ENCODE results near the gene AKT3. TPM values are rescaled to one million over a fixed set of nuclear protein-coding genes. Genes with fewer than 3 reads are reported as not detected.

Gene AKT3
- total and polyA plus RNA-seq, 2 donors (not counting 1 experiment from before 2014, with no cell fraction given) = 37.8 to 42.0 TPM

DNA sequence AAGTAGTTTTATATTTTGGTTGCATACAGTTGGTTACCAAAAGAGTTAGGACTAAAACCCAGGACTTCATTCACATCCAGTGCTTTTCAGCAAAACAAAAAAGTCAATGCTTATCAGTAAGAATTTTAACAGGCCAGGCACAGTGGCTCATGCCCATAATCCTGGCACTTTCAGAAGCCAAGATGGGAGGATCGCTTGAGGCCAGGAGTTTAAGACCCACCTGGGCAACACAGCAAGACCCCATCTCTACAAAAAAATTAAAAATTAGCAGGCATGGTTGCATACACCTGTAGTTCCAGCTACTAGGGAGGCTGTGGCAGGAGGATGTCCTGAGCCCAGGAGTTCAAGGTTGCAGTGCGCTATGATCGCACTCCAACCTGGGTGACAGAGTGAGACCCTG lies 47.3 kb downstream of the AKT3 start:
- no peaks in the 10 kb centered on the region for H3K9me3 ChIP-seq (ENCODE audit: control insufficient read depth, insufficient read depth, low read depth, low read length)
- no peak overlapping the region for H3K27ac ChIP-seq (ENCODE audit: insufficient read depth, low read length)
- peaks cover 8% of the 10 kb centered on the region for H3K4me1 ChIP-seq (ENCODE audit: control insufficient read depth, extremely low read depth, insufficient read depth, low read length)
- TF ChIP-seq, protein P1, sequence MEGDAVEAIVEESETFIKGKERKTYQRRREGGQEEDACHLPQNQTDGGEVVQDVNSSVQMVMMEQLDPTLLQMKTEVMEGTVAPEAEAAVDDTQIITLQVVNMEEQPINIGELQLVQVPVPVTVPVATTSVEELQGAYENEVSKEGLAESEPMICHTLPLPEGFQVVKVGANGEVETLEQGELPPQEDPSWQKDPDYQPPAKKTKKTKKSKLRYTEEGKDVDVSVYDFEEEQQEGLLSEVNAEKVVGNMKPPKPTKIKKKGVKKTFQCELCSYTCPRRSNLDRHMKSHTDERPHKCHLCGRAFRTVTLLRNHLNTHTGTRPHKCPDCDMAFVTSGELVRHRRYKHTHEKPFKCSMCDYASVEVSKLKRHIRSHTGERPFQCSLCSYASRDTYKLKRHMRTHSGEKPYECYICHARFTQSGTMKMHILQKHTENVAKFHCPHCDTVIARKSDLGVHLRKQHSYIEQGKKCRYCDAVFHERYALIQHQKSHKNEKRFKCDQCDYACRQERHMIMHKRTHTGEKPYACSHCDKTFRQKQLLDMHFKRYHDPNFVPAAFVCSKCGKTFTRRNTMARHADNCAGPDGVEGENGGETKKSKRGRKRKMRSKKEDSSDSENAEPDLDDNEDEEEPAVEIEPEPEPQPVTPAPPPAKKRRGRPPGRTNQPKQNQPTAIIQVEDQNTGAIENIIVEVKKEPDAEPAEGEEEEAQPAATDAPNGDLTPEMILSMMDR (conservative IDR thresholded peaks at IDR 0.05 in 1 of 2, IDR thresholded peaks at IDR 0.05 in 1 of 2; ENCODE audit: low read depth in 1 of 2, low read length in 2 of 2) = no peak
- TF ChIP-seq EZH2 (IDR thresholded peaks at IDR 0.05; ENCODE audit: low read length, missing control alignments) = no peak
- H3K4me3 ChIP-seq (replicated peaks in 1 of 4; ENCODE audit: control extremely low read depth in 1 of 4, insufficient read depth in 1 of 4, low read depth in 3 of 4, low read length in 4 of 4) = no peak overlapping the region
- H3K9ac ChIP-seq (ENCODE audit: insufficient read depth, low read length) = no peak overlapping the region
- no peaks in the 10 kb centered on the region for H3K36me3 ChIP-seq (ENCODE audit: control insufficient read depth, insufficient read depth, low read length)
- H3K27me3 ChIP-seq (ENCODE audit: control insufficient read depth, insufficient read depth, low read length) = no peaks in the 10 kb centered on the region
- peaks cover 7% of the 10 kb centered on the region for H3K79me2 ChIP-seq (ENCODE audit: control insufficient read depth, insufficient read depth, low read length)
- H2AFZ ChIP-seq (ENCODE audit: low read length) = no peak overlapping the region
- no peak for DNase-seq (ENCODE audit: low read depth in 2 of 2)
- H4K20me1 ChIP-seq (ENCODE audit: control insufficient read depth, extremely low read depth, insufficient read depth, low read length) = no peaks in the 10 kb centered on the region
- no peak overlapping the region for H3K4me2 ChIP-seq (ENCODE audit: extremely low read depth, insufficient read depth, low read length)

DNA sequence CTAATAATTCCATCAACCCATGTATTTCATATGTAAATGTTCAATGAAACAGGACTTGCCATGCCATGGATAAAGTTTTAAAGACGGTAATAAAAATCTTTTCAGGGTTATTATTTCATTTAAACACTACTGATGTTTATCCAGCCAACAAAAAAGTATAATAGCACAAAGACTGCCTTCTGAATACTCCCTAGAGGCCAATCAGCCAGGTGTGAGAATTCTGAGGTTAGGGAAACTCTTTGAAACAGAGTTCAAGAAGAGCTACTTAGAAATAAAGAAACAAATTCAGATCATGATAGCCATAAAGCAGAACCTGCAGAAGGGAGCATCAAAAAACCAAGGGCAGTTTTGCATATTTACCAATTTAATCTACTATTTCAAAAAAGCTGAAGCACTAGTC lies 48.7 kb downstream of the AKT3 start:
- TF ChIP-seq, protein P1 (conservative IDR thresholded peaks at IDR 0.05 in 1 of 2, IDR thresholded peaks at IDR 0.05 in 1 of 2; ENCODE audit: low read depth in 1 of 2, low read length in 2 of 2) = no peak
- TF ChIP-seq EZH2 (IDR thresholded peaks at IDR 0.05; ENCODE audit: low read length, missing control alignments) = no peak
- no peaks in the 10 kb centered on the region for H4K20me1 ChIP-seq (ENCODE audit: control insufficient read depth, extremely low read depth, insufficient read depth, low read length)
- H3K36me3 ChIP-seq (ENCODE audit: control insufficient read depth, insufficient read depth, low read length) = no peaks in the 10 kb centered on the region
- DNase-seq (ENCODE audit: low read depth in 2 of 2) = no peak
- H3K4me2 ChIP-seq (ENCODE audit: extremely low read depth, insufficient read depth, low read length) = no peak overlapping the region
- H3K4me1 ChIP-seq (ENCODE audit: control insufficient read depth, extremely low read depth, insufficient read depth, low read length) = peaks cover 8% of the 10 kb centered on the region
- no peaks in the 10 kb centered on the region for H3K27me3 ChIP-seq (ENCODE audit: control insufficient read depth, insufficient read depth, low read length)
- H2AFZ ChIP-seq (ENCODE audit: low read length) = no peak overlapping the region
- no peak overlapping the region for H3K27ac ChIP-seq (ENCODE audit: insufficient read depth, low read length)
- no peaks in the 10 kb centered on the region for H3K9me3 ChIP-seq (ENCODE audit: control insufficient read depth, insufficient read depth, low read depth, low read length)
- peaks cover 7% of the 10 kb centered on the region for H3K79me2 ChIP-seq (ENCODE audit: control insufficient read depth, insufficient read depth, low read length)
- H3K4me3 ChIP-seq (replicated peaks in 1 of 4; ENCODE audit: control extremely low read depth in 1 of 4, insufficient read depth in 1 of 4, low read depth in 3 of 4, low read length in 4 of 4) = no peak overlapping the region
- no peak overlapping the region for H3K9ac ChIP-seq (ENCODE audit: insufficient read depth, low read length)

DNA sequence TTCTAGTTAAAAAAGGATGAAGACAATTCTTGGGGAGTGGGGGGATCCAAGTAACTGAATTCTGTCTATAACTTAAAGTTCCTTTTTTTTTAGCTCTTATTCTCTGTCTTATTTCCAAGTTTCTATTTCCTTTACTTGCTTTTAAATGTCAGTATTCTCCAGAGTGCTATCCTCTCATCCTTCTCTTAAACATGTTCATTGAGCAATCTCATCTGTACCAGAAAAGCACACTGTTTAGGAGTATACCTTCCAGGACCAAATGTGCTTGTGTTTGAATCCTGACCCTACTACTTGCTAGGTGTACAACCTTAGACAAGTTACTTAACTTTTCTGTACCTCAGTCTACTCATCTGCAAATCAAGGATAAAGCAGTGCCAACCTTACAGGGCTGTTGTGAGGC lies 50.1 kb downstream of the AKT3 start:
- H3K27me3 ChIP-seq (ENCODE audit: control insufficient read depth, insufficient read depth, low read length) = no peaks in the 10 kb centered on the region
- H3K4me2 ChIP-seq (ENCODE audit: extremely low read depth, insufficient read depth, low read length) = no peak overlapping the region
- TF ChIP-seq, protein P1 (conservative IDR thresholded peaks at IDR 0.05 in 1 of 2, IDR thresholded peaks at IDR 0.05 in 1 of 2; ENCODE audit: low read depth in 1 of 2, low read length in 2 of 2) = no peak
- no peak for TF ChIP-seq EZH2 (IDR thresholded peaks at IDR 0.05; ENCODE audit: low read length, missing control alignments)
- H3K4me3 ChIP-seq (replicated peaks in 1 of 4; ENCODE audit: control extremely low read depth in 1 of 4, insufficient read depth in 1 of 4, low read depth in 3 of 4, low read length in 4 of 4) = no peak overlapping the region
- H3K9ac ChIP-seq (ENCODE audit: insufficient read depth, low read length) = no peak overlapping the region
- H4K20me1 ChIP-seq (ENCODE audit: control insufficient read depth, extremely low read depth, insufficient read depth, low read length) = no peaks in the 10 kb centered on the region
- H3K27ac ChIP-seq (ENCODE audit: insufficient read depth, low read length) = peak overlapping the region; percentile 71
- peaks cover 8% of the 10 kb centered on the region for H3K4me1 ChIP-seq (ENCODE audit: control insufficient read depth, extremely low read depth, insufficient read depth, low read length)
- H3K9me3 ChIP-seq (ENCODE audit: control insufficient read depth, insufficient read depth, low read depth, low read length) = no peaks in the 10 kb centered on the region
- H3K79me2 ChIP-seq (ENCODE audit: control insufficient read depth, insufficient read depth, low read length) = peaks cover 7% of the 10 kb centered on the region
- no peaks in the 10 kb centered on the region for H3K36me3 ChIP-seq (ENCODE audit: control insufficient read depth, insufficient read depth, low read length)
- DNase-seq (ENCODE audit: low read depth in 2 of 2) = peak in 1 of 2 donors; percentile 21
- no peak overlapping the region for H2AFZ ChIP-seq (ENCODE audit: low read length)

Measured in fibroblast of lung (primary cell).